HG03066 (cell line): ENCODE measurements around the gene ARID3B.
"Not testable (repeated sequence)": the region's sequence is repeated elsewhere in the genome, so short reads cannot be mapped to it uniquely, and the experiment has no call there.

Experiments used
- ATAC-seq: cut with Tn5 transposase; IDR thresholded peaks from one replicate; pipeline ENCODE4 v1.9.1; 2021; ENCODE audit warnings: low read depth; ENCODE audit not compliant: unreplicated experiment

ARID3B gene

GRCh38 chr15:74618841-74619596, 78.0 kb downstream of the ARID3B start:
- no peak for ATAC-seq

GRCh38 chr15:74619916-74620635, 79.1 kb downstream of the ARID3B start:
- ATAC-seq = no peak

GRCh38 chr15:74620636-74621545, 79.9 kb downstream of the ARID3B start:
- ATAC-seq = no peak

GRCh38 chr15:74621546-74621920, 80.5 kb downstream of the ARID3B start:
- no peak for ATAC-seq

- no peak for ATAC-seq
These were observed 80.9 kb downstream of the ARID3B start for GRCh38 chr15:74621936-74622335.

- ATAC-seq = no peak
These were observed 81.7 kb downstream of the ARID3B start for GRCh38 chr15:74622758-74623157.

GRCh38 chr15:74624020-74624602, 83.1 kb downstream of the ARID3B start:
- ATAC-seq = no peak

GRCh38 chr15:74625693-74626092, 84.7 kb downstream of the ARID3B start:
- ATAC-seq = no peak

GRCh38 chr15:74626336-74626735, 85.3 kb downstream of the ARID3B start:
- no peak for ATAC-seq

GRCh38 chr15:74626752-74627692, 86.0 kb downstream of the ARID3B start:
- no peak for ATAC-seq

GRCh38 chr15:74627766-74628165, 86.7 kb downstream of the ARID3B start:
- no peak for ATAC-seq

- no peak for ATAC-seq
These were observed 87.2 kb downstream of the ARID3B start for GRCh38 chr15:74628199-74628598.

- no peak for ATAC-seq
These were observed 87.9 kb downstream of the ARID3B start for GRCh38 chr15:74628949-74629348.

GRCh38 chr15:74629696-74630095, 88.7 kb downstream of the ARID3B start:
- ATAC-seq = not testable (repeated sequence)

- no peak for ATAC-seq
These were observed 89.5 kb downstream of the ARID3B start for GRCh38 chr15:74630284-74631086.

- no peak for ATAC-seq
These were observed 90.0 kb downstream of the ARID3B start for GRCh38 chr15:74631087-74631385.

GRCh38 chr15:74631408-74631807, 90.4 kb downstream of the ARID3B start:
- no peak for ATAC-seq

- no peak for ATAC-seq
These were observed 91.0 kb downstream of the ARID3B start for GRCh38 chr15:74631935-74632560.

GRCh38 chr15:74632601-74633000, 91.6 kb downstream of the ARID3B start:
- ATAC-seq = no peak
